Measurements from ENCODE around the gene DSC3.
"Not testable (repeated sequence)": the region's sequence is repeated elsewhere in the genome, so short reads cannot be mapped to it uniquely, and the experiment has no call there.

The DSC3 gene

GRCh38 chr18:31041271-31042083 is 1.1 kb downstream of the DSC3 start:
- Histone ChIP-seq H4K20me1 (ENCODE audit: low read depth, low read length) (no peaks in the 10 kb centered on the region), H3K27ac (ENCODE audit: low read depth, low read length) (no peak overlapping the region), H3K79me2 (ENCODE audit: insufficient read depth, low read length) (no peaks in the 10 kb centered on the region), H3K9me3 (ENCODE audit: insufficient read depth, low read length) (peaks cover 3% of the 10 kb centered on the region; the same call in 1 of the 2 replicates), H3K27me3 (ENCODE audit: low read length) (no peaks in the 10 kb centered on the region), H3K4me3 (ENCODE audit: insufficient read depth, low read length, poor library complexity, severe bottlenecking) (no peak overlapping the region), H2AFZ (ENCODE audit: low read depth, low read length, severe bottlenecking) (no peak overlapping the region), H3F3A (ENCODE audit: insufficient read depth) (no peaks in the 10 kb centered on the region), H3K36me3 (ENCODE audit: low read length) (no peaks in the 10 kb centered on the region), H3K9ac (ENCODE audit: low read length) (no peak overlapping the region), H3K9me2 (replicated peaks; ENCODE audit: insufficient read depth, low read length) (no peaks in the 10 kb centered on the region), H3K4me2 (ENCODE audit: low read depth, low read length, poor library complexity, severe bottlenecking) (no peak overlapping the region)
- TF ChIP-seq EZH2phosphoT487 (conservative IDR thresholded peaks at IDR 0.05; ENCODE audit: low read length) (no peak), CTCF (IDR thresholded peaks at IDR 0.05; ENCODE audit: insufficient read depth, low read length, poor library complexity, severe bottlenecking) (no peak)

- H3K4me2 ChIP-seq (ENCODE audit: low read depth, low read length, poor library complexity, severe bottlenecking), result no peak overlapping the region
- H3K27ac ChIP-seq (ENCODE audit: low read depth, low read length), result no peak overlapping the region
These were observed 1.8 kb downstream of the DSC3 start for GRCh38 chr18:31040686-31041270.

DNA sequence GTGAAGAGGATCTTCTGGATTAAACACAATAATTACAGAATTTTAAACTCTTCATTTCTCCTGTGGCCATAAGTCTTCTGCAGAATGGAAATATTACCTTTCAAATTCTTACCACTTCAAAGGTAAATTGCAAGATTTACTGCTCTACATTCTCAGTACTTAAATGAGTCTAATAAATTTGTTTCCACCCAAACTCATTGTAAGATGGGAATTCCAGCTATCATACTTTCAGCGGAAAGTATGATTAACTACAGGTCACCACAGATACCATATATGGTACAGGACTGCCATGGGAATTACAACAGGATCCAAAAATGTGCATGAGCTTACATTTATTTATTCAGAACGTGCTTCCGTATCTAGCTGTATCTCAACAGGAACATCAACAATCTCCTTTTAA is 3.1 kb downstream of the DSC3 start:
- no peaks in the 10 kb centered on the region for H3F3A ChIP-seq (ENCODE audit: insufficient read depth)
- no peak overlapping the region for H2AFZ ChIP-seq (ENCODE audit: low read depth, low read length, severe bottlenecking)
- no peaks in the 10 kb centered on the region for H3K9me2 ChIP-seq (replicated peaks; ENCODE audit: insufficient read depth, low read length)
- no peak overlapping the region for H3K4me3 ChIP-seq (ENCODE audit: insufficient read depth, low read length, poor library complexity, severe bottlenecking)
- no peaks in the 10 kb centered on the region for H3K36me3 ChIP-seq (ENCODE audit: low read length)
- peaks cover 3% of the 10 kb centered on the region; the same call in 1 of the 2 replicates for H3K9me3 ChIP-seq (ENCODE audit: insufficient read depth, low read length)
- no peak overlapping the region for H3K27ac ChIP-seq (ENCODE audit: low read depth, low read length)
- H3K9ac ChIP-seq (ENCODE audit: low read length), result no peak overlapping the region
- no peak overlapping the region for H3K4me2 ChIP-seq (ENCODE audit: low read depth, low read length, poor library complexity, severe bottlenecking)
- no peak for TF ChIP-seq CTCF (IDR thresholded peaks at IDR 0.05; ENCODE audit: insufficient read depth, low read length, poor library complexity, severe bottlenecking)
- no peaks in the 10 kb centered on the region for H4K20me1 ChIP-seq (ENCODE audit: low read depth, low read length)
- H3K27me3 ChIP-seq (ENCODE audit: low read length), result no peaks in the 10 kb centered on the region
- H3K79me2 ChIP-seq (ENCODE audit: insufficient read depth, low read length), result no peaks in the 10 kb centered on the region

More at GRCh38 chr18:31040686-31041270, 1.8 kb downstream of the DSC3 start:
- no peaks in the 10 kb centered on the region for H3K27me3 ChIP-seq (ENCODE audit: low read length)
- no peak overlapping the region for H3K4me3 ChIP-seq (ENCODE audit: insufficient read depth, low read length, poor library complexity, severe bottlenecking)
- H3K9me2 ChIP-seq (replicated peaks; ENCODE audit: insufficient read depth, low read length), result no peaks in the 10 kb centered on the region
- TF ChIP-seq CTCF (IDR thresholded peaks at IDR 0.05; ENCODE audit: insufficient read depth, low read length, poor library complexity, severe bottlenecking), result no peak
- H3K9ac ChIP-seq (ENCODE audit: low read length), result no peak overlapping the region
- no peaks in the 10 kb centered on the region for H3K79me2 ChIP-seq (ENCODE audit: insufficient read depth, low read length)
- H3K9me3 ChIP-seq (ENCODE audit: insufficient read depth, low read length), result peaks cover 3% of the 10 kb centered on the region; the same call in 1 of the 2 replicates
- no peaks in the 10 kb centered on the region for H3F3A ChIP-seq (ENCODE audit: insufficient read depth)
- H4K20me1 ChIP-seq (ENCODE audit: low read depth, low read length), result no peaks in the 10 kb centered on the region
- no peak overlapping the region for H2AFZ ChIP-seq (ENCODE audit: low read depth, low read length, severe bottlenecking)
- H3K36me3 ChIP-seq (ENCODE audit: low read length), result no peaks in the 10 kb centered on the region

- not testable (repeated sequence) for H3K9me3 ChIP-seq (ENCODE audit: insufficient read depth, low read length); H3K4me3 ChIP-seq (ENCODE audit: insufficient read depth, low read length, poor library complexity, severe bottlenecking); H3F3A ChIP-seq (ENCODE audit: insufficient read depth); H4K20me1 ChIP-seq (ENCODE audit: low read depth, low read length); H2AFZ ChIP-seq (ENCODE audit: low read depth, low read length, severe bottlenecking); H3K27me3 ChIP-seq (ENCODE audit: low read length); H3K9me2 ChIP-seq (replicated peaks; ENCODE audit: insufficient read depth, low read length); H3K36me3 ChIP-seq (ENCODE audit: low read length); H3K79me2 ChIP-seq (ENCODE audit: insufficient read depth, low read length); H3K27ac ChIP-seq (ENCODE audit: low read depth, low read length); H3K9ac ChIP-seq (ENCODE audit: low read length); H3K4me2 ChIP-seq (ENCODE audit: low read depth, low read length, poor library complexity, severe bottlenecking)
These were observed 4.9 kb downstream of the DSC3 start for GRCh38 chr18:31037686-31038085.
